ENCODE measurements around the gene SEMA6D.

SEMA6D gene

DNA sequence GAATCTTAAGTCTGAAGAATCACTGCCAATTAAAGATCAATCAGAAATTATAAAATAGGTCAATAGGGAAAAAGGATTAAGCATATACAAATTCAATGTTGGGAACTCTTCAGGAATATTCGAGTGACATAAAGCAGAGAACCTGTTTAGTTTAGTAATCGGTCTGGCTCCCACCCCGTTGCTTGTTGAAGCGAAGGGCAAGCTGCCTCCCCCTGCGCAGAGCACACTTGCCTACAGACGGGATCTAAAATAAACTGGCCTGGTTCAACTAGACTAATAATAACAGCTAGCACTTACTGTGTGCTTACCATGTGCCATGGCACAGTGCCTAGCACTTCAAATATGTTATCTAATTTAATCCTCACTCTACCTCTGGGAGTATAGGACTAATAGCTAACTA lies 8.6 kb downstream of the SEMA6D start:
- peak overlapping the region; percentile 20 for H3K4me3 ChIP-seq
- DNase-seq (ENCODE audit: low spot score) = no peak
- peak overlapping the region in 1 of 2 donors; percentile 23 for H3K27ac ChIP-seq
- TF ChIP-seq, protein P1, sequence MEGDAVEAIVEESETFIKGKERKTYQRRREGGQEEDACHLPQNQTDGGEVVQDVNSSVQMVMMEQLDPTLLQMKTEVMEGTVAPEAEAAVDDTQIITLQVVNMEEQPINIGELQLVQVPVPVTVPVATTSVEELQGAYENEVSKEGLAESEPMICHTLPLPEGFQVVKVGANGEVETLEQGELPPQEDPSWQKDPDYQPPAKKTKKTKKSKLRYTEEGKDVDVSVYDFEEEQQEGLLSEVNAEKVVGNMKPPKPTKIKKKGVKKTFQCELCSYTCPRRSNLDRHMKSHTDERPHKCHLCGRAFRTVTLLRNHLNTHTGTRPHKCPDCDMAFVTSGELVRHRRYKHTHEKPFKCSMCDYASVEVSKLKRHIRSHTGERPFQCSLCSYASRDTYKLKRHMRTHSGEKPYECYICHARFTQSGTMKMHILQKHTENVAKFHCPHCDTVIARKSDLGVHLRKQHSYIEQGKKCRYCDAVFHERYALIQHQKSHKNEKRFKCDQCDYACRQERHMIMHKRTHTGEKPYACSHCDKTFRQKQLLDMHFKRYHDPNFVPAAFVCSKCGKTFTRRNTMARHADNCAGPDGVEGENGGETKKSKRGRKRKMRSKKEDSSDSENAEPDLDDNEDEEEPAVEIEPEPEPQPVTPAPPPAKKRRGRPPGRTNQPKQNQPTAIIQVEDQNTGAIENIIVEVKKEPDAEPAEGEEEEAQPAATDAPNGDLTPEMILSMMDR (IDR thresholded peaks at IDR 0.05) = no peak

DNA sequence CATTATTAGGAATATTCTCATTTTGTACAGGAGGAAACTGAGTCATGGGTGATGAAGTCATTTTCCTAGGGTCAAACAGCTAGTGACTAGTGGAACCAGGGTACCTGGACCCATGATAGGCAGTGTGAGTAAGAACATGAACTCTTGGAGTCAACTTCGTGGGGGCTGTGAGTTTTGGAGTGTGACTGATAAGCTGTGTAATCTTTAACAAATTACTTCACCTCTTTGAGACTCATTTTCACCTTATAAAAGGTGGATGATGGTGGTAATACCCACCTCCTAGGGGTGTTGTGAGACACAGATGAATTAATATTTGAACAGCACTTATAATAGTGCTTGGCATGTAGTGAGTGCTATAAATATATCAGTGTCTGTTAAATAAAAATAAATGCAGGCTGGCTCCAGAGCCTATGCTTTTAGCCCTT lies 9.1 kb downstream of the SEMA6D start:
- TF ChIP-seq, protein P1 (IDR thresholded peaks at IDR 0.05) = no peak
- DNase-seq (ENCODE audit: low spot score) = no peak
- no peak overlapping the region for H3K4me3 ChIP-seq
- peak overlapping the region in 1 of 2 donors; percentile 23 for H3K27ac ChIP-seq

DNA sequence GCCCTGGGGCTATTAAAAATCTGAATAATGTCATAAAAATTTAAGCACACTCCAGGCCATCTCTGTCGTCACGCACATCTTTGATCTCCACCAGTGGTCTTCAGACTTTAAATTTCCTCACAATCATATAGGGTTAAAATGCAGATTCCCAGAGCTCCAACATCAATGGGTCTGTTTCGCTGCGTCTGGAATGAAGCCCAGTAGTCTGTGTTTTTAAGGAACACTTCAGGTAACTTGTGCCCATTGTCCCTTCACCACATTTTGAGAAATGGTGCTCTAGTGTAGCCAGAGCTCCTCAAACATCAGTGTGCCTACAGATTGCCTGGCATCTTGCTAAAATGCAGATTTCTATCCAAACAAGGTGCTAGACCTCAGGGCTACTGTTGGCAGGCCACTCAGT lies 9.8 kb downstream of the SEMA6D start:
- TF ChIP-seq, protein P1 (IDR thresholded peaks at IDR 0.05) = no peak
- Histone ChIP-seq H3K4me3 (no peak overlapping the region), H3K27ac (no peak overlapping the region)
- no peak for DNase-seq (ENCODE audit: low spot score)

DNA sequence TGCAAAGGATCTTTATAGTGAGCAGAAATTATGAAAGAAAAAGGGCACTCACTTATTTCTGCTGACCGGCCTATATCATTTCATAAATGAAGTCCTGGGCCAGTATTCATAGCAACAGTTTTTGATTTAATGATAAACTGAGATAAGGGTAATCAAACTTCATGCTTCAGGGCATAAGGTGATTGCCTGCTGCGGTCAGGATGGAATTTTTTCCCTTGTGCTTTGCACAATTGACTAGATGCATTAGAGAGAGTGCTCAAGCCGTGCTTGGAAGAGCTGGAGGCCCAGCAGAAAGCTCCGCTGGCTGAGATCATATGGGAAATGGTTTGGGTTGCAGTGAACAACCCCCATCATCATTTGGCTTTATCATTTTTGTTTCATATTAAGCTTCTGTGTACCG lies 10.4 kb downstream of the SEMA6D start:
- no peak for DNase-seq (ENCODE audit: low spot score)
- H3K27ac ChIP-seq = no peak overlapping the region
- H3K4me3 ChIP-seq = no peak overlapping the region
- TF ChIP-seq, protein P1 (IDR thresholded peaks at IDR 0.05) = no peak

DNA sequence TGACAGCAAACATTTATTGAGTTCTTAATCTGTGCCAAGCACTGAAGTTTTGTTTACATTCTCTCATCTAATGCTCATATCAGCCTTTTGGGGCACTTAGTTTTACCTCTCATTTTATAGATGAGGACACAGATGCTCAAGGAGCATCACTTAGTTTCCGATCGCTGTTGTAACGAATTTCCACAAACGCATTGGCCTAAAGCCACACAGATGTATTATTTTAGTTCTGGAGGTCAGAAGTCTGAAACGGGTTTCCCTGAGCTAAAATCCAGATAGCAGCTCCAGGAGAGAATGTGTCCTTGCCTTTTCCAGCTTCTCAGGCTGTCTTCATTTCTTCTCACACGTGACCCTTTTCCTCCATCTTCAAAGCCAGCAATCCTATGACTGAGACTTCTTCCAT lies 11.1 kb downstream of the SEMA6D start:
- TF ChIP-seq, protein P1 (IDR thresholded peaks at IDR 0.05) = no peak
- no peak overlapping the region for H3K4me3 ChIP-seq
- DNase-seq (ENCODE audit: low spot score) = no peak
- H3K27ac ChIP-seq = no peak overlapping the region

DNA sequence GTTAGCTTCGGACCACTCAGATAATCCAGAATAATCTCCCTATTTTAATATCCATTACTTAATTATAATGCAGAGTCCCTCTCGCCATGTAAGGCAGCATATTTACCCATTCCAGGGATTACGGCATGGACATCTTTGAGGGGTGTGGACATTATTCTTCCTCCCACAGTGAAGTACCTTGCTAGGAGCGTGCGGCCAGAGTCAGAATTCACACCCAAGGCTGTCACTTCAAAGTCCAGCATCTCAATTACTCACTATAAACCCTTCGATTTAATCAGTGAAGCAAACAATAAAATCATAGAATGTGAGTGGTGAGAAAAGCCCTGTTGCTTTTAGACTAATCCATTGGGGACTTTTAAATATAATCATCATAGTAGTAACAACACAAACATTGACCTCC lies 11.6 kb downstream of the SEMA6D start:
- no peak overlapping the region for H3K27ac ChIP-seq
- DNase-seq (ENCODE audit: low spot score) = no peak
- TF ChIP-seq, protein P1 (IDR thresholded peaks at IDR 0.05) = no peak
- H3K4me3 ChIP-seq = no peak overlapping the region

DNA sequence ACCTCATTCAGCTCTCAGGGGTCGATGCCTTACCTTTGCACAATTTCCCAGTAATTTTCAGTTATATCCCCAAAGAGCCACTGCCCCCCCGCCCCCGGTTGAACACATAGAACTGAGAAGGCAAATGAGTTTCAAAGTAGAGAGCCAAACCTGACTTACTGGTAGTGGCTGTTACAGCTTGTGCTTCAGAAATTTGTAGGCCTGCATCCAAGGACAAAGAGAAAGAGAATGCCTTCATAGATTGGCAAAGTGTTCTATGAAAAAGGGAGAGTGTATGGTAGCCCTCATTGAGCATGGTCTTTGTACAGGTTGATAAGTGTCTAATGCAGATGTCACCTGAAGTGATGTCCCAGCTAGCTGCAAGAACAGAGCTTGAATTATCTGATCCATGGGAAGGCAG lies 13.9 kb downstream of the SEMA6D start:
- TF ChIP-seq, protein P1 (IDR thresholded peaks at IDR 0.05) = no peak
- Histone ChIP-seq H3K27ac (no peak overlapping the region), H3K4me3 (no peak overlapping the region)
- no peak for DNase-seq (ENCODE audit: low spot score)
